ENCODE measurements around the gene STBD1. TPM values are rescaled to one million over a fixed set of nuclear protein-coding genes. Genes with fewer than 3 reads are reported as not detected.
A peak's percentile ranks its signal among the peaks of the same experiment; 100 is the strongest.

STBD1 gene
- total and polyA plus RNA-seq, 2 of the 4 experiments (the other 2 are of a cell fraction) = 1.7 to 3.0 TPM

DNA sequence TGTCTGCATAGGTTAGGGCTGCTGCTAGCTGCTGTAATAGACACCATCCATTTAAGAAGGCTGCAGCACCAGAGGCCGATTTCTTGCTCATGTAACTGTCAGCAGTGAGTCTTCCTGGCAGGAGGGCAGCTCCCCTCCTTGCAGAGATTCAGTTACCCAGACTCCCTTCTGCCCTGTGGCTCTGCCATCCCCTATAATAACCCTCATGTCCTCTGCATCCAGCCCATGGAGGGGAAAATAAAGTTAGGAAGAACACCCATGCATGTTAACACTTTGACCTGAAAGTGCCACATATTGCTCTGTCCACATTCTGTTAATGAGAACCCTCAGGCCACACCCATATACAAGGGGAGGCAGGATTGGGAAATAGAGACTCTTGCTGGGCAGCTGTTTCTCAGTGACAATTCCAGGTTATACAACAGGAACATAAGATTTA lies 5.4 kb downstream of the STBD1 start:
- BruUV-seq (replicated peaks) = no TSS peak
- no peak for DNase-seq

More for the DNA sequence above, 5.4 kb downstream of the STBD1 start:
- Histone ChIP-seq H3K4me1 (ENCODE audit: control insufficient read depth, insufficient read depth, low read length) (peaks cover 6% of the 10 kb centered on the region; the same call in 1 of the 2 replicates), H2AK5ac (ENCODE audit: low read depth, low read length) (no peak overlapping the region), H3K4ac (ENCODE audit: low read depth, low read length) (no peak overlapping the region), H3K27me3 (ENCODE audit: control insufficient read depth, insufficient read depth, low read length) (no peaks in the 10 kb centered on the region), H4K8ac (ENCODE audit: low read depth in 2 of 2, low read length in 2 of 2) (no peak overlapping the region), H2BK20ac (ENCODE audit: low read depth, low read length) (no peak overlapping the region), H3K14ac (replicated peaks; ENCODE audit: low read depth, low read length) (no peak overlapping the region), H2AK9ac (replicated peaks; ENCODE audit: low read depth, low read length, poor library complexity) (peak overlapping the region; percentile 9), H3K9me3 (ENCODE audit: control insufficient read depth, insufficient read depth, low read length) (peaks cover 2% of the 10 kb centered on the region), H3K23ac (ENCODE audit: low read depth, low read length) (no peak overlapping the region), H2BK15ac (ENCODE audit: low read depth, low read length) (no peak overlapping the region), H2BK120ac (ENCODE audit: low read depth, low read length) (no peak overlapping the region), H3K4me2 (ENCODE audit: low read depth, low read length) (no peak overlapping the region), H4K5ac (ENCODE audit: low read depth, low read length) (no peak overlapping the region), H3K4me3 (ENCODE audit: insufficient read depth, low read depth, low read length) (no peak overlapping the region), H2BK5ac (ENCODE audit: low read depth, low read length, poor library complexity, severe bottlenecking) (no peak overlapping the region), H3K36me3 (ENCODE audit: control insufficient read depth, insufficient read depth, low read length) (peaks cover 8% of the 10 kb centered on the region), H3K9ac (ENCODE audit: low read depth, low read length) (no peak overlapping the region), H3K56ac (ENCODE audit: extremely low read depth, insufficient read depth, low read length) (no peak overlapping the region), H3K79me1 (ENCODE audit: low read depth in 1 of 2, low read length in 2 of 2) (peaks cover 16 to 26% of the 10 kb centered on the region in 2 experiments; a peak in 3 of 4 replicates), H4K20me1 (ENCODE audit: insufficient read depth, low read length) (no peaks in the 10 kb centered on the region; the same call in 1 of the 2 replicates), H3K27ac (ENCODE audit: insufficient read depth, low read length) (no peak overlapping the region), H3K9me1 (ENCODE audit: insufficient read depth, low read length) (peaks cover 12% of the 10 kb centered on the region; the same call in 1 of the 2 replicates), H3K18ac (ENCODE audit: low read depth, low read length) (no peak overlapping the region), H2AFZ (replicated peaks; ENCODE audit: low read length, poor library complexity) (no peak overlapping the region), H4K91ac (ENCODE audit: insufficient read depth, low read depth, low read length) (no peak overlapping the region)
- TF ChIP-seq CHD1 (IDR thresholded peaks at IDR 0.05; ENCODE audit: low read depth, low read length) (no peak), ELK1 (IDR thresholded peaks at IDR 0.05; ENCODE audit: borderline replicate concordance, low read depth, low read length) (no peak), MAFK (IDR thresholded peaks at IDR 0.05; ENCODE audit: low read depth, low read length) (no peak), BHLHE40 (IDR thresholded peaks at IDR 0.05; ENCODE audit: low read depth, low read length) (no peak), FOS (IDR thresholded peaks at IDR 0.05; ENCODE audit: low read depth, low read length) (no peak), NFE2L2 (IDR thresholded peaks at IDR 0.05; ENCODE audit: low read depth, low read length) (no peak), POLR2A (IDR thresholded peaks at IDR 0.05; ENCODE audit: low read depth, low read length) (no peak), MXI1 (IDR thresholded peaks at IDR 0.05; ENCODE audit: borderline replicate concordance, low read depth, low read length) (no peak), CEBPB (IDR thresholded peaks at IDR 0.05; ENCODE audit: low read depth, low read length) (no peak), CTCF (conservative IDR thresholded peaks at IDR 0.05; ENCODE audit: low read depth, low read length) (no peak), RCOR1 (IDR thresholded peaks at IDR 0.05; ENCODE audit: insufficient replicate concordance, low read length) (no peak), MAZ (IDR thresholded peaks at IDR 0.05; ENCODE audit: borderline replicate concordance, low read depth, low read length) (no peak), SMC3 (IDR thresholded peaks at IDR 0.05; ENCODE audit: low read depth, low read length) (no peak), RFX5 (IDR thresholded peaks at IDR 0.05; ENCODE audit: low read depth, low read length) (no peak), RAD21 (IDR thresholded peaks at IDR 0.05; ENCODE audit: low read length) (no peak)
- TF ChIP-seq, protein P1, sequence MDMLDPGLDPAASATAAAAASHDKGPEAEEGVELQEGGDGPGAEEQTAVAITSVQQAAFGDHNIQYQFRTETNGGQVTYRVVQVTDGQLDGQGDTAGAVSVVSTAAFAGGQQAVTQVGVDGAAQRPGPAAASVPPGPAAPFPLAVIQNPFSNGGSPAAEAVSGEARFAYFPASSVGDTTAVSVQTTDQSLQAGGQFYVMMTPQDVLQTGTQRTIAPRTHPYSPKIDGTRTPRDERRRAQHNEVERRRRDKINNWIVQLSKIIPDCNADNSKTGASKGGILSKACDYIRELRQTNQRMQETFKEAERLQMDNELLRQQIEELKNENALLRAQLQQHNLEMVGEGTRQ (IDR thresholded peaks at IDR 0.05; ENCODE audit: low read depth, low read length) = no peak
- POLR2A ChIA-PET (ENCODE audit: unreplicated experiment) = no interaction called here
- dilution Hi-C loops (cut with HindIII; ENCODE audit: low sequenced_read_pairs, unreplicated experiment) (no loop called here), in situ Hi-C loops (cut with MboI; ENCODE audit: low sequenced_read_pairs) (no loop called here), intact Hi-C loops (cut with micrococcal nuclease) (no loop called here)
- CTCF ChIA-PET = interaction anchor here (0.5 to 1.2 kb wide), 2 partner anchors 12 to 66 kb away, joined by 3 read pairs; no protein-coding TSS in a partner anchor
- no peak for ATAC-seq (ENCODE audit: low read depth)
- no CpG with 5 or more reads among the region's 1 CpG for WGBS, 2 experiments (ENCODE audit: extremely low coverage in 2 of 2, insufficient read length in 1 of 2)

All from IMR-90 (cell line).